Measurements from ENCODE around the gene DCAF4. TPM values are rescaled to one million over a fixed set of nuclear protein-coding genes. Genes with fewer than 3 reads are reported as not detected.
A peak's percentile ranks its signal among the peaks of the same experiment; 100 is the strongest.
"Not testable (repeated sequence)": the region's sequence is repeated elsewhere in the genome, so short reads cannot be mapped to it uniquely, and the experiment has no call there.

DCAF4 gene
- total RNA-seq, 1 donor from 2014 or later, result 14.7 TPM

- DNase-seq (ENCODE audit: low spot score), result no peak
These were observed 6.6 kb downstream of the DCAF4 start for GRCh38 chr14:72932893-72933292.

GRCh38 chr14:72939630-72940029 lies 13.4 kb downstream of the DCAF4 start:
- DNase-seq (ENCODE audit: low spot score), result no peak

DNA sequence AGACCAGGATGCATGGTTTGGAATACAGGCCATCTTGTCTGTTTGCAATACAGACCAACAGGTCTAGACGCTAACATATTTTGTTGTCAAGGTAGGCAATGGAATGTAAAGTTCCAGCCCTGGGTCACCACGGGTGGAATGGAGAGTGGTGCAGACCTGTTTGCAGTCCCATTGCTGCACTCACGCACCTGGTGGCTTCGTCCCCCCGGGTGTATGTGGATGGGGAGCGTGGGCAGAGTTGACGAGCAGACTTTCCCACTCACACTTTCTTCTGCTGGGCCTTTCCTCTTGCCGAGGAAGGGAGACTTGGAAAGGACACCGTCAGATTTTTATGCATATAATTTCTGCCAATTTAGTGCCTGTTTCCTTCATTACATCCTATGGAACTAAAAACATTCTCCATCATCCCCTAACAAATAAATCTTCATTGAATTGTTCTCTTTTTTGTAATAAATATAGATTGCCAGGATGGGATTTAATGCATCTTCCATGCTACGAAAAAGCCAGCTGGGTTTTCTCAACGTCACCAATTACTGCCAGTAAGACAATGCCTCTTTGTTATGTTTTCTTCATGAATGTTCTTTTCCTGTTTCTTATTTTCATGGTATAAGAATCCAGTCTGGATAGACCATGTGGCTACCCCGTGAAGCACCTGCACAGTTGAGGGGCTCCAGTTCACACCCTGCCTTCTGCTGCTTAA lies 15.2 kb downstream of the DCAF4 start:
- DNase-seq (ENCODE audit: low spot score), result no peak

- DNase-seq (ENCODE audit: low spot score), result no peak
These were observed 16.7 kb downstream of the DCAF4 start for GRCh38 chr14:72942934-72943333.

DNA sequence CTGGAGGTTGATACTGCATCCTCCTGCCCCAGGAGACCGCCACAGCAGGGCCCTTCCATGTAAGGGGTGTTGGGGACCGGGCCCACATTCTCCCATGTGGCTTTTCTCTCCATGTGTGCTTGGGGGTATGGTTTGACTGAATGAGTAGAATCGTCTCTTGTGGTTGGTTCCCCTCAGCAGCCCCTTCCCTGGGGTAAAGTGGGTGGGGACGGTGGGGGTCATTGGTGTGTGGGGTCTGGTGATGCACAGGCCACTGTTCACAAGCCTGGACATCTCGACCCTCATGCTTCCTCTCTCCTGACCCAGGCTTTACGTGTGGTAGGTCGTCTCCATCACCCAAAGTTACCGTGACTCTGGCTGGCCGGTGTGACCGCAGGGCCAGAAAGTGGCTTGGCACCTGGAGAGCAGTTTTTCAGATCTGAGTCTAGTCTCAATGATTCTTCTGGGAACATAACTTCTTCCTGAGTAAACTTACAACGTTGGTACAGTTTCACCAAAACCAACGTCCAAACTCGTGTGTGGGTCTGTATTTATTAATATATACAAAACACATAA lies 17.7 kb downstream of the DCAF4 start:
- no peak for DNase-seq (ENCODE audit: low spot score)

DNA sequence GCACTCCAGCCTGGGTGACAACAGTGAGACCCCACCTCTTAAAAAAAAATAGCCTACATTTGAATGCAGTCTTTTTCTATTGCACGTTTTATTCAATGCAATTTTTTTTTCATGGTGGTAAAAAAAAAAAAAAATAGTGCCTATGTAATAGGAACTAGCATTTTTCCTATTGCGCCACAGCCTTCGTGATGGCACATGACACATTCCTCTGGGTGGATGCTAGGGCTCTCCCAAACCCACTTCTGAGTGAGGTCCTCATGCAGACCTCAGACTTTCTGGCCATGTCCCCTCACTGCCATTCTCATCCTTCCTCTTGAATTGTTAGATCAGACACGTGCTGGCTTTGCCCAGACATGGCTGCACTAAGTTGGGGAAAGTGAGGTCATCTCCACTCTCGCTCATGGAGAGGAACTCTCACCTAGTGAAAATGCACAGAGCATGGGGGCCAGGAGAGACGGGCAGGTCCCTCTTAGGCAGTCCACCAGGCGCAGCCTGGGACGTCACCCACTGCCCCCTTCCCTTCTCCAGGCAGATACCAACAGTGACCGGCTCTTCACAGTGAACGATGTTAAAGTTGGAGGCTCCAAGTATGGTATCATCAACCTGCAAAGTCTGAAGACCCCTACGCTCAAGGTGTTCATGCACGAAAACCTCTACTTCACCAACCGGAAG lies 19.2 kb downstream of the DCAF4 start:
- no peak for DNase-seq (ENCODE audit: low spot score)

DNA sequence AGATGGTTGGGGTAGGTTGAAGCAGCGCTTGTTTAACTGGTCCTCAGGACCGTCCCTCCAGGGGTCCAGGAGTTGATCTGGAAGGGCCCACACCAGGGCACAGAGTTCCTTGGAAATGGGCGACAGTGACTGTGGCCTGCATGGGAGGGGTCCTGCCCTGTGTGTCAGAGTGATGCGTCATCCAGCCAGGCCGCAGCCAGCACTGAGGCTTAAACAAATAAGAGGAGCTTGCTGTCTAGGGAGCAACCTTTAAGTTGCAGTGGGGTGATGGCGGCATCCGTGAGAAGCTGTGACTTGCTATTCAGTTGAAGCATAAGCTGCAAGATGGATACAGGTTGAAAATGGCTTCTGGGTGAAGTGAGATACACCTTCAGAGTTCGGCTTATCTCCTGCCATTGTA lies 20.2 kb downstream of the DCAF4 start:
- no peak for DNase-seq (ENCODE audit: low spot score)

- no peak for DNase-seq (ENCODE audit: low spot score)
These were observed 21.3 kb downstream of the DCAF4 start for GRCh38 chr14:72947366-72948160.

- DNase-seq (ENCODE audit: low spot score), result peak; percentile 66
These were observed 22.3 kb downstream of the DCAF4 start for GRCh38 chr14:72948481-72949138.

DNA sequence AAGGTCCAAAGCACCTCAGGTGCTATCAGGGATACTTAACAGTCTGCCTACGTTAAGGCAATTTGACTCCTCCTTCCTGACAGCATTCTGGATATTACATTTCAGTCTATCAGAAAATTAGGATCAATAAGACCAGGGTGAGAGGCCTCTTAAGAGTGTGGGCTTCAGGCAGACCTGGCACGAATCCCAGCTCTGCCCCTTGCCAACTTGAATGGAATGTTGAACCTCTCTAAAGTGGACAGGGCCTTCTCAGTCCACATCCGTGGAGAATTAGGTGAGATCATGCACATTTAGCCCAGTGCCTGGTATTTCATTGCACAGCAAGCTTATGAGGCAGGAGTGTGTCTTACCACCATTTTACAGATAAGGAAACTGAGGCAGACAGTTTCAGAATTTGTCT lies 25.9 kb downstream of the DCAF4 start:
- no peak for DNase-seq (ENCODE audit: low spot score)

GRCh38 chr14:72956741-72957140 lies 30.5 kb downstream of the DCAF4 start:
- not testable (repeated sequence) for DNase-seq (ENCODE audit: low spot score)

DNA sequence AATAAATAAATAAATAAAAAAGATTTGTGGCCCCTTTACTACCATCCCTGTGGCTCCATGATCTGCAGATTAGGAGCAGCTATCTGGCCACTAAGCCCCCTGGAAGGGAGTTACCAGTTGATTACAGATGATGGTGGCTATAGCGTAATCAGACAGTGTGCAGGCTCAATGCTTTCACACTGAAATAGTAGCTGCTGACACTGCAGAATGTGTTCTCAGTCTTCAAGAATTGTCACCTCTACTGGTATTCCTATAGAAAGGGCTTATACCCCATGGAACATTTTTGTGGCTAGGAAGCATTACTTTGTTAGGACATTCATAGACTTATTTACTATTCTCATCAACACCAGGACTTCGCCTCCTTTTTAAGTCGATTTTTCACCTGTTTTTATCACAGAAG lies 30.9 kb downstream of the DCAF4 start:
- no peak for DNase-seq (ENCODE audit: low spot score)

DNA sequence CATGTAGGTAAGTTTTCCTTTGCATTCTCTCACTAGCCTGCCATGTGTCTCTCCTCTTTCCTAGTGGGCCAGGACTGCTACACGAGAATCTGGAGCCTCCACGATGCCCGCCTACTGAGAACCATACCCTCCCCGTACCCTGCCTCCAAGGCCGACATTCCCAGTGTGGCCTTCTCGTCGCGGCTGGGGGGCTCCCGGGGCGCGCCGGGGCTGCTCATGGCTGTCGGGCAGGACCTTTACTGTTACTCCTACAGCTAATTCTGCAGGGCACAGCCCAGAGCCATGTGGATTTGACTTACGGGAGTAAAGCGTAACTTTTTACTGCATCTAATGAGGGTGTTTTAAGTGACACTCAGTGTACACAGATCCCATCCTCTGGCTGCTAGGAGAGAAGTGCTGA lies 32.3 kb downstream of the DCAF4 start:
- no peak for DNase-seq (ENCODE audit: low spot score)

- not testable (repeated sequence) for DNase-seq (ENCODE audit: low spot score)
These were observed 34.8 kb downstream of the DCAF4 start for GRCh38 chr14:72961016-72961415.

- DNase-seq (ENCODE audit: low spot score), result no peak
These were observed 35.5 kb downstream of the DCAF4 start for GRCh38 chr14:72961579-72962335.

GRCh38 chr14:72962336-72962754 lies 36.1 kb downstream of the DCAF4 start:
- peak; percentile 16 for DNase-seq (ENCODE audit: low spot score)

DNA sequence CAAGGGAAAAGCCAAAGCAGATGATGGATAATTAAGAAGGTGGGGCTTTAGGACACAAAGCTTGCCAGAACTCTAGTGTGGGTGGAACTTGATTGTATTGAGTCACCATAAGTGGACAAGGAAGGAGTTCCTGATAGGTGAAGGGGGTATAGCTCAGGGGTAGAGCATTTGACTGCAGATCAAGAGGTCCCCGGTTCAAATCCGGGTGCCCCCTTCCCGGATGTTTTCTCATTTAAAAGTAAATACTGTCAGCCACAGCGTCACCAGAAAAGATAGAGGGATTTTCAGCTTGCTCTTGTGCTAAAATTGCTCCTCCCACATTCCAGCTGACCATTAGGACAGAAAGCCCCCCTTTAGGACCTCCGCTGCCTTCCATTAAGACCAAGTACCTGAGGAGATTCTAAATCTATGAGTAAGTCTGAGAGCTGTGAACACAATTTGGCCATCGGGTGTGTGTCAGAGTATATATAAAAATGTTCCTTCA lies 36.6 kb downstream of the DCAF4 start:
- DNase-seq (ENCODE audit: low spot score), result no peak

DNA sequence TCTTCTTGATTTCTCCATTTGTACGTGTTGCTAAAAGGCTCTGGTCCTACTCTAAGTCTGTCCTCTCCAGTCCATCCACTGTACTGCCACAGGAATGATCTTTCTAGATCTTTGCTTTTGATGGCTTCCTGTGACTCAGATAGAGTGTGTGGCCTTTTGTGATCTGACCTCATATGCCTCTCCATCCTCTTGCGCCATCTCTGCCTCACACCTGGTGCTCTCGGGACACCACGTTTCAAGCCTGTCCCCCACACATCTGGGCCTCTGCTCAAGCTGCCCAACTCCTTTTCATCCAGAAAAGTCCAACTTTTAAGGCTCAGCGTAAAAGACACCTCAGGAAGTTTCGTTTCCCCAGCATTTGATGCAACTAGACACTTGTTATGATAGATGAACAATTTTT lies 39.0 kb downstream of the DCAF4 start:
- DNase-seq (ENCODE audit: low spot score), result no peak

DNA sequence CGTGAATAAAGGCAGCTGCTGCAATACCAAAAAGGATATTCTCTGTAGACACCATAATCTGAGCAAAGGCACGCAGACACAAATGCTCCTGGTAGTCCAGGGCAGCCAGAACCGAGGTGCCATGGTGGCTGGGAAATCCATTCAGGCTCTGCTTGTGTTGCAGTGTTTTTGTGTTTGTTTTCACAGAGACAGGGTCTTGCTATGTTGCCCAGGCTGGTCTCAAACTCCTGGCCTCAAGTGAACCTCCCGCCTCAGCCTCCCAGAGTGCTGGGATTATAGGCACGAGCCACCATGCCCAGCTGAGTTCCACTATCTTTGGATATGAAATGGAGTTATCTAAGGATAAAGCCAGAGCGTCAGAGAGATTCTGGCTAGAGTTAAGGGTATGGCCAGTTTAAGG lies 39.8 kb downstream of the DCAF4 start:
- no peak for DNase-seq (ENCODE audit: low spot score)

DNA sequence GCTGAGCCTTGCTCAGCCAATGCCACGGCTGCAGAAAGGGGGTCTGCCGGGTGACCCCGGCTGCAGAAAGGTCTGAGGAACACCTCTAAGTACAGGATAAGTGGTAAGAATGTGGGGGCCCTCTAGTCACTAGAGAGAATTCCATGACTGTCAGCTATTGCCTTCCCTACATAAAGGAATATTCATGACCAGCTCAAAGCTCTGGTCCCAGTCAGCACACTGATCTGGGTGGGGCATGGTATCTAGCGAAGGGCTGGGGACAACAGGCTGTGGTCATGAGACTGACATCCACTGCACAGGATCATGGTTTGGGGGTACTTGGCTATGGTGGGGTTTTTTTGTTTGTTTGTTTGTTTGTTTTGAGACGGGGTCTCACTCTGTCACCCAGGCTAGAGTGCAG lies 42.1 kb downstream of the DCAF4 start:
- DNase-seq (ENCODE audit: low spot score), result no peak

GRCh38 chr14:72970058-72970630 lies 43.9 kb downstream of the DCAF4 start:
- no peak for DNase-seq (ENCODE audit: low spot score)
